GM18858 (cell line): Measurements from ENCODE around the gene PRR14L.
A peak's percentile ranks its signal among the peaks of the same experiment; 100 is the strongest.
"Not testable (repeated sequence)": the region's sequence is repeated elsewhere in the genome, so short reads cannot be mapped to it uniquely, and the experiment has no call there.

Source experiments
- ATAC-seq: cut with Tn5 transposase; IDR thresholded peaks from one replicate; pipeline ENCODE4 v1.9.1; 2021; ENCODE audit not compliant: unreplicated experiment

Gene PRR14L

DNA sequence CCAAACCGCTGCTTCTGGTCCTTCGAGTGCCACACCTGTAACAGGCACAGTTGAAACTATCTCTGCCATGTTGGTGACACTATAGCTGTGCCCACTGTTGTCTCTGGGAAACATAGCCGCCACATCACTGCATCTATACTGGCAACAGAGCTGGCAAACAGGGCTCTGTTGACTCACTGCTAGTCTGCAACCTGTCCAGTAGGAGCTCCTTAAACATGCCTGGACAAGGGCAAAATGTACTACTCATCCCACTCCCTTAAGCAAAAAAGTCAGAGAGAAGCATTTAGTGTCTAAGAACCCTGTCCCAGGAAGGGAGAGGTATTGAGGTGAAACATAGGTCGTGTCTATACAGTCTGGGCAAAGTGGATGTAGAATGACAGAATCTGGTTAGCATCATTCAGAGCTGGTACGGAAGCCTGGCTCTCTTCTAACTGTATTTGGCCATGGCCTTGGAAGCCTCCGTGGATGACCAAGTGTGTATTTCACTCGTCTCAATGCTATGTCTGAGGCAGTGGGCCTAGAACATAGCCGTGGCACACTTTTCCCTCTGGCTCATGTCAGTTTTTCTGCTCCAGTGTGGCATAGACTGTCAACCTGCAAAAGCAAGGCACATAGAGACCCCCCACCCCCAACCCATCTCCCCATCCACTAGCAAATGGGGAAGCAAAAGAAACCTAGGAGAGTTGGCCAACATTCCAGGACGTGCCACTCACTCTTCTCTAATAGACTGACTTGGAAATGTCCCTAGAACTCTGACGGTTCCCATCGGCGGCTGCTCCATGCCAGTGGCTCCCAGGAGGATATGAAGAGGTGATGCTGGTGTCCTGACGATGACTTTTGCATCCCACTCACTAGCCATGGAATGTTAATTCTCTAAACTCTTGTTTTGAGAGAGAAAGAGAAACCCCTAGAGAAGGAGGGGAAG is 66.5 kb downstream of the PRR14L start:
- ATAC-seq = no peak

GRCh38 chr22:31682751-31683150 is 67.2 kb downstream of the PRR14L start:
- no peak for ATAC-seq

DNA sequence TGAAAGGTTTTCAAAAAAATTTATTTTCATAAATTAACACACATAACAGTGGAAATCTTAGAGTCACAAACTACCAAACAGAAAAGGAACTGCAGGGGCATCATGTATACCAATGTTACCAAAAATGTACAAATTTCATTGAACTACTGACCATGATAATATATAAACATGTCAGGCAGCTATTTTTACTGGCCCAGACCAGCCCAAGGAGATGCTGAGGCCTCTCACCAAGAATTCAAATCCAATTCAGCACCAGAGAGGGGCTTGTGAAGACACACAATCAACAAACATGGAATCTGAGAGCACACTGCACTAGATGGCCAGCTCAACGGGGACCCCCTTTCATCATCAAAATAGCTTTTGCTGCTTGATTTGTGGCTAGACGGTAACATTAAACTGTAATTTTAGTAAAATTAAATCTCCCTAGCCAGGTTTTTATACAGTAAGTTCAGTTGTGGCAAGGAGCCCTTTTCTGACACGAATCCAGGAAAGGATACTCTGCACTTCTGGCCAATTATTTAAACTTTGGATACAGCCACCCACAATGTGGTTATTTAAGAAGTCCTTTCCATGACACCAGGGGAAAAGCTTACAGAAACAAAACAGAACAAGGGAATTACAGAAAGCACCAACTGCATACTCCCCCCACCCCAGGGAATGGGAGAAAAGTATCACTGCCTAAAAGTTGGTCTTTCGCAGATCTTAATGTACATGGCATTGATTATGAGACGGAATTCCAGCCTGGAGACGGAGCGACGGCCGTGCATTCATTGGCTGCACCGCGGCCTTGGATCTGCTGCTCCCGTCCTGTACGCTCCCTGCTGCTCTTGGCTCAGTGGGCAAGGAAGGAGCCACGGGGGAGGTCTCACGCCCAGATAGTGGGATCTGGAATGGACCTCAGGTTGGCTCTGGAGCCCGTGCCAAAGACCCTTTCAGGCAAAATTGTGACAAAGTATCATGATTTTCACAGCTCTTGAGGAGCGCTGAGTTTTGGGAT is 68.3 kb downstream of the PRR14L start:
- no peak for ATAC-seq

DNA sequence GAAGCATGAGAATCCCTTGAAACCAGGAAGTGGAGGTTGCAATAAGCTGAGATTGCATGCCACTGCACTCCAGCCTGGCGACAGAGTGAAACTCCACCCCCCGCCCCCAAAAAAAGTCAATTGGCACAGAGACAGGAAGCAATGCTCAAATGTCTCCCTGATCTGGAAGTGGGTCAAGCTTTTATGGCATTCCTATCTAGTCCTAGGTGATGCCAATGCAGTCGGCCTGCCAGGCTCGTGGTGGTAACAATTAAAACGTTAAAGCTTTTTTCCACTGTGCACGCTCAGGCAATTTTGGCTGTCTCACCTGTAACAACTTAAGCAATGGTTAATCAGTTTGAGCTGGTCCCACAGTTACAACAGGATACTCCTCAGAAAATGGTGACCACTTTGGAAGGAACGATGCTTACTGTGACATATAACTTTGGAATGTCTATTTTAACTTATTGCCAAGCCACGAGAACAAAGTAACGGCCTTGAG is 69.0 kb downstream of the PRR14L start:
- ATAC-seq = no peak

DNA sequence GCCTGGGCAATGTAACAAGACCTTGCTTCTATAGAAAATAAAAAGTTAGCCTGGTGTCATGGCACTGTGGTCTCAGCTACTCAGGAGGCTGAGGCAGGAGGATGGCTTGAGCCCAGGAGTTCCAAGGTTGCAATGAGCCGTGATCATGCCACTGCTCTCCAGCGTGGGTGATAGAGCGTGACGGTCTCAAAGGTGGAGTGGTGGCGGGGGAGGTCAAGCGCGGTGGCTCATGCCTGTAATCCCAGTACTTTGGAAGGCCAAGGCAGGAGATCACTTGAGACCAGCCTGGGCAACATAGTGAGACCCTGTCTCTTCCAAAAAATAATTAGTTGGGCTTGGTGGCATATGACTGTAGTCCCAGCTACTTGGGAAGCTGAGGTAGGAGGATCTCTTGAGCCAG is 71.2 kb downstream of the PRR14L start:
- ATAC-seq = no peak

DNA sequence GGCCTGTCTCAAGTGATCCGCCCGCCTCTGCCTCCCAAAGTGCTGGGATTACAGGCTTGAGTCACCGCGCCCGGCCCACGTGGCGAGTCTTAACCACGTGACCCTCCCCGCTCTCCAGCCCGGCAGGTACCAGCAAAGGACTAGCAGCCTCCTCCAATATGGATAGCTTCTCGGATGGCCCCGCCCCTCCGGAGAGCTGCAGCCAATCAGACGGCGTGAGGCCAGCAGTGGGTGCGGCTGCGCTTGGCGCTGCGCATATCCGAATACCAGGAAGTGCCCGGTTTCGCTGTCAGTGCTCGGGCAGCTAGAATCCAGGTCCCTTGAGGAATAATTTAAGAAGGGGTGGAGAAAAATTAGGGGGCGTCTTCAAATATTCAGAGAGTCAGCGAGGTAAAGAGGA is 73.2 kb downstream of the PRR14L start:
- no peak for ATAC-seq

- ATAC-seq = not testable (repeated sequence)
Measured at GRCh38 chr22:31674219-31674618, 75.7 kb downstream of the PRR14L start.

GRCh38 chr22:31668849-31669248 is 81.1 kb downstream of the PRR14L start:
- not testable (repeated sequence) for ATAC-seq

DNA sequence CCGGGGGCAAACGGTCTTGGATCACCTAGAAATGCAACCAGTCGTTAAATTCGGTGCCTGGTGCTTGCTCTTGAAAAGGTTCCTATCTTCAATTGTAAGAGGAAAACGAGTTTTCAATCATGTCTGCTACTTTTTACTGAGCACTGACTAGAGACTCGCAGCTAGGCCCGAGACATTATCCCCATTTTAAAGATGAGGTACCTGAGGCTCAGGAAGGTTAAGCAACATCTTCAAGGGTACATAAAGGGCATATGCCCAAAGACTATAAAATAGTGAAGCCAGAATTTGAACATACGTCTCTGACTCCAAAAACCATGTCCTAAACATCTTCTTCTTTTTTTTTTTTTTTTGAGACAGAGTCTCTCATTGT is 87.3 kb downstream of the PRR14L start:
- ATAC-seq = no peak

DNA sequence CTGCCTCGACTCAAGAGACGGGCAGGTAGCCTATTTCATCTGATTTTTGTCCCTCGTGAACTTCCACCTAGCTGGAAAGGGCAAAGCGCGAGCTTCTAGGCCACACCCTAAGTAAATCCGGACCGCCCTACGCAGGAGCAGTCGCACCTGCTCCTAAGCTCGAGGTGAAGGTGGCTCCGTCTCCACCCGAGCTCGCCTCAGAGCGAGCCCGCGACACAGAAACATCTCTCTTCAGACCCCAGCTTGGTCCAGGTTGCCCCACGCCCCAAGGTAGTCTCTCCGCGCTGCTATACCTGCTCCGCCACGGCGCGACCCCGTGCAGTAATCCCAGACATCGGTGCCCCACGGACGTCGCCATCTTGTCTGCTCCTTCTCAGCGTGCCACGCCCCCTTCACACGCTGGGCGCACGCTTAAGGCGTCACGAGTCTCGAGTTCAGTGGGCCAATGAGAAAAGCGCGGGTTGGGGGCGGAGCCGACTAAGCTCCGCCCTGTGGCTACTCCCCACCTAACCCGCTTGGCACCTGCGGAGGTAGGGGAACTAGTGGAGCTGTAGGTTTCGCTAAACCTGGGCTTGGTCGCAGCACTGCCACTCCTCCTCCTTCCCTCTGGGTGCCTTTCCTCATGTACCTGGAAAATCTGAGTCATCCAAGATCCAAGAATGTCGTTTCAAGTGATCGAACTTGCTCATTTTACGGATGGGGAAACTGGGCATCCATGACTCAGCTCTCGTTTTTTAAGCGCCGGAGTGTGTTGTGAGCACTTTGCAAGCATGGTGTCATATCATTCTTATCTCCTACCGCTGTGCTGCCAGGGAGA is 87.9 kb downstream of the PRR14L start, which contains the start of gene PISD:
Gene PISD, minus strand, starts transcription at position 365 of the 817 bp plus-strand sequence. Its CDS starts 7 bp downstream, at position 358.
- peak; percentile 62 for ATAC-seq

- not testable (repeated sequence) for ATAC-seq
Measured at GRCh38 chr22:31660860-31661341, 89.0 kb downstream of the PRR14L start.

- no peak for ATAC-seq
Measured at GRCh38 chr22:31659246-31659645, 90.7 kb downstream of the PRR14L start.

- no peak for ATAC-seq
Measured at GRCh38 chr22:31654408-31654807, 95.5 kb downstream of the PRR14L start.

DNA sequence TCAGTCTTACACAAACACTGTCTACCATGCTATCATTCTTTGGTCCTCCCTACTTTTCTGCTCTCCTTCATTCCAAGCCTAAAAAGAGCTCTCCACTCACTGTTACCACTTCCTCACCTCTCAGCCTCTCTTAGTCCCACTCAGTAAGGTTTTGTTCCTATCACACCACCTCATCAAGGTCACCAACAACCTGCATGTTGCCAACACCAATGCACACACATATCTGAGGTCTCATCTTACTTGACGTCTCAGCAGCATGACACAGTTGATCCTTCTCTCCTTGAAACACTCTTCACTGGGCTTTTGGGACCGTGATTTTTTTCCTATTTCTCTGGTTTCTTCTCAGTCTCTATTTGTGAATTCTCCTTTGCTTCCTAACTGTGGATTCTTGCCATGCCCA is 96.0 kb downstream of the PRR14L start:
- ATAC-seq = no peak

- ATAC-seq = no peak
Measured at GRCh38 chr22:31652911-31653684, 96.8 kb downstream of the PRR14L start.

DNA sequence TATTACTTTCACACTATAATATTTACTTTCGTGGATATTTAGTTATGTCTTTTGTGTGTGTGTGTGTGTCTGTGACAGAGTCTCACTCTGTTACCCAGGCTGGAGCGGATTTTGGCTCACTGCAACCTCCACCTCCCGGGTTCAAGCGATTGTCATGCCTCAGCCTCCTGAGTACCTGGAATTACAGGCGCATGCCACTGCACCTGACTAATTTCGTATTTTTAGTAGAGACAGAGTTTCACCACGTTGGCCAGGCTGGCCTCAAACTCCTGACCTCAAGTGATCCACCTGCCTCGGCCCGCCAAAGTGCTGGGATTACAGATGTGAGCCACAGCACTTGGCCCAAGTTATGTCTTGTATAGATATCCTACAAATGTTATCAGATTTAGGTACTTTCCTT is 97.8 kb downstream of the PRR14L start:
- no peak for ATAC-seq

DNA sequence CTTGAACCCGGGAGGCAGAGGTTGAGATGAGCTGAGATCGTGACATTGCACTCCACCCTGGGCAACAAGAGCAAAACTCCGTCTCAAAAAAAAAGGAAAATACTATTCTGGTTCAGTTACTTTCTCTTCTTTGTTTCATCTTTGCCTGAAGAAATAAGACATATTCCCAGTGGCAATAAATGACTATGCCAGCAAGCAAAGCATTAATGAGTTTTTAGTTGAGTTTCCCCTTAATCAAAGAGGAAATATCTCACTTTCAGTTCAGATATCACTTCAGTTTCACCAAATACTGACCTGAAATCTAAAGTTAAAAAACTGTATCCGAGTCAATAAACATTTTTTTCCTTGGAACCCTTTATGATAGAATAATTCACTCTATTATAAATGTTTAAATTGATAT is 98.3 kb downstream of the PRR14L start:
- no peak for ATAC-seq

DNA sequence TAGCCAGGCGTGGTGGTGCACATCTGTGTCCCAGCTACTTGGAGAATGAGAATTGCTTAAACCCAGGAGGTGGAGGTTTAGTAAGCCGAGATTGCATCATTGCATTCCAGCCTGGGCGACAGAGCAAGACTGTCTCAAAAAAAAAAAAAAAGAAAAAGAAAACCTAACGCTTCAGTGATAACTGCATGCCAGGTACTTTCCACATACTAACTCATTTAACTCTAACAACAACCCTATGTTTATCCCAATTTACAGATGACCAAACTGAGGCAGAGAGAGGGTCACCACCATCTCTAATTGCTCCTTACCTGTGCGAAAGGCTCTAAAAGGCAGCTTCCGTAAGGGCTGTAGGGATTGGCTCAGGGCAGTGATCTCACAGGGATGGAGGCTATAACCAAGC is 99.5 kb downstream of the PRR14L start:
- no peak for ATAC-seq

GRCh38 chr22:31647523-31648320 is 102.2 kb downstream of the PRR14L start:
- ATAC-seq = no peak
